IPS-20b (cell line): Measurements from ENCODE around the gene RALGDS.
"Not testable (repeated sequence)": the region's sequence is repeated elsewhere in the genome, so short reads cannot be mapped to it uniquely, and the experiment has no call there.

ENCODE experiments used
- H3K27ac ChIP-seq: one replicate; pipeline ENCODE4 v1.5.1; 2013; ENCODE audit warnings: low read length
- H3K27me3 ChIP-seq: 2 replicates; pipeline ENCODE4 v1.6.1; 2013; ENCODE audit warnings: mild to moderate bottlenecking, low read length, inconsistent platforms; ENCODE audit not compliant: insufficient read depth
- H3K36me3 ChIP-seq: 2 replicates; pipeline ENCODE4 v1.6.1; 2013; ENCODE audit warnings: low read depth, mild to moderate bottlenecking, inconsistent platforms, low read length, moderate library complexity; ENCODE audit not compliant: insufficient read depth
- H3K4me1 ChIP-seq: 2 replicates; pipeline ENCODE4 v1.6.1; 2013; ENCODE audit warnings: mild to moderate bottlenecking, control low read depth, inconsistent platforms, low read length, moderate library complexity; ENCODE audit not compliant: insufficient read depth
- H3K4me3 ChIP-seq: 2 replicates; pipeline ENCODE4 v1.5.1; 2013; ENCODE audit warnings: mild to moderate bottlenecking, low read length, inconsistent platforms
- H3K9ac ChIP-seq: 2 replicates; pipeline ENCODE4 v1.6.1; 2013; ENCODE audit warnings: low read depth, mild to moderate bottlenecking, inconsistent platforms, low read length, moderate library complexity
- H3K9me3 ChIP-seq: 2 replicates; pipeline ENCODE4 v1.6.1; 2013; ENCODE audit warnings: mild to moderate bottlenecking, low read depth, low read length, inconsistent platforms; ENCODE audit not compliant: insufficient read depth

Gene RALGDS

DNA sequence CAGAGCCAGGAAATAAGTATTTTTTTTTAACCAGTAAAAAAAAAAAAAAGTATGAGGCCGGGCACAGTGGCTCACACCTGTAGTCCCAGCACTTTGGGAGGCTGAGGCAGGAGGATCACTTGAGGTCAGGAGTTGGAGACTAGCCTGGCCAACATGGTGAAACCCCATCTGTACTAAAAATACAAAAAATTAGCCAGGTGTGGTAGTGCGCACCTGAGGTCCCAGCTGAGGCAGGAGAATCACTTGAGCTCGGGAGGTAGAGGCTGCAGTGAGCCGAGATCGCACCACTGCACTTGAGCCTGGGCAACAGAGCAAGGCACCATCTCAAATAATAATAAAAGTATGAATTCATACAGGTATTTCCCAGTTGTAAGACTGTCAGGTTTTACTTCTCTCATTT is 48.8 kb downstream of the RALGDS start:
- H3K27me3 ChIP-seq, H3K36me3 ChIP-seq, H3K9me3 ChIP-seq, H3K4me1 ChIP-seq, H3K9ac ChIP-seq, H3K27ac ChIP-seq, H3K4me3 ChIP-seq: not testable (repeated sequence)

DNA sequence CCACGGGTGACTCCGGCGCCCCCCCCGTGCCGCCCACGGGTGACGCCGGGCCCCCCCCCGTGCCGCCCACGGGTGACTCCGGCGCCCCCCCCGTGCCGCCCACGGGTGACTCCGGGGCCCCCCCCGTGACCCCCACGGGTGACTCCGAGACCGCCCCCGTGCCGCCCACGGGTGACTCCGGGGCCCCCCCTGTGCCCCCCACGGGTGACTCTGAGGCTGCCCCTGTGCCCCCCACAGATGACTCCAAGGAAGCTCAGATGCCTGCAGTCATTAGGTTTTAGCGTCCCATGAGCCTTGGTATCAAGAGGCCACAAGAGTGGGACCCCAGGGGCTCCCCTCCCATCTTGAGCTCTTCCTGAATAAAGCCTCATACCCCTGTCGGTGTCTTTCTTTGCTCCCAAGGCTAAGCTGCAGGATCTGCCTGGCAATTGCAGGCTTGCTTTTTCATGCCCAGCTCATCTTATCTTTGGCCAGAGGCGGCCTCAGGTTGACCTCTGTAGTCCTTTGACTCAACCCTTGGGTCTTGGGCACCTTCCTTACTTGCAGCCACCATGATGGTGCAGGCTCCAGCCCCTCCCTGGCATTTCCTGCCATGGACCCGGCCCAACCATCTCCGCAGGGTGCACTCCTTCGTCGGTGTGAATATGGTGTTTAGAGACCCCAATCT is 49.4 kb downstream of the RALGDS start:
- Histone ChIP-seq H3K9ac (no peak overlapping the region), H3K27me3 (no peaks in the 10 kb centered on the region), H3K4me3 (no peak overlapping the region), H3K36me3 (no peaks in the 10 kb centered on the region), H3K9me3 (no peaks in the 10 kb centered on the region), H3K4me1 (no peaks in the 10 kb centered on the region), H3K27ac (no peak overlapping the region)

DNA sequence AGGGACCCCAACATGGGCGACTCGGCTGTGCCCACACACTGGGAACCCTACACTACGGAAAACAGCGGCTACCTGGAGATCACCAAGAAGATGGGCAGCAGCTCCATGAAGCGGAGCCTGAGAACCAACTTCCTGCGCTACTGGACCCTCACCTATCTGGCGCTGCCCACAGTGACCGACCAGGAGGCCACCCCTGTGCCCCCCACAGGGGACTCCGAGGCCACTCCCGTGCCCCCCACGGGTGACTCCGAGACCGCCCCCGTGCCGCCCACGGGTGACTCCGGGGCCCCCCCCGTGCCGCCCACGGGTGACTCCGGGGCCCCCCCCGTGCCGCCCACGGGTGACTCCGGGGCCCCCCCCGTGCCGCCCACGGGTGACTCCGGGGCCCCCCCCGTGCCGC is 50.1 kb downstream of the RALGDS start:
- H3K4me1 ChIP-seq, H3K4me3 ChIP-seq, H3K9me3 ChIP-seq, H3K9ac ChIP-seq, H3K27ac ChIP-seq, H3K27me3 ChIP-seq, H3K36me3 ChIP-seq: not testable (repeated sequence)

DNA sequence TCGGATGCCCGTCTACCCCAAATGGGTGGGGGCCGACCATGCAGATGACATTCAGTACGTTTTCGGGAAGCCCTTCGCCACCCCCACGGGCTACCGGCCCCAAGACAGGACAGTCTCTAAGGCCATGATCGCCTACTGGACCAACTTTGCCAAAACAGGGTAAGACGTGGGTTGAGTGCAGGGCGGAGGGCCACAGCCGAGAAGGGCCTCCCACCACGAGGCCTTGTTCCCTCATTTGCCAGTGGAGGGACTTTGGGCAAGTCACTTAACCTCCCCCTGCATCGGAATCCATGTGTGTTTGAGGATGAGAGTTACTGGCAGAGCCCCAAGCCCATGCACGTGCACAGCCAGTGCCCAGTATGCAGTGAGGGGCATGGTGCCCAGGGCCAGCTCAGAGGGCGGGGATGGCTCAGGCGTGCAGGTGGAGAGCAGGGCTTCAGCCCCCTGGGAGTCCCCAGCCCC is 50.5 kb downstream of the RALGDS start:
- H3K36me3 ChIP-seq, H3K4me1 ChIP-seq, H3K27me3 ChIP-seq, H3K9ac ChIP-seq, H3K9me3 ChIP-seq, H3K27ac ChIP-seq, H3K4me3 ChIP-seq: not testable (repeated sequence)

DNA sequence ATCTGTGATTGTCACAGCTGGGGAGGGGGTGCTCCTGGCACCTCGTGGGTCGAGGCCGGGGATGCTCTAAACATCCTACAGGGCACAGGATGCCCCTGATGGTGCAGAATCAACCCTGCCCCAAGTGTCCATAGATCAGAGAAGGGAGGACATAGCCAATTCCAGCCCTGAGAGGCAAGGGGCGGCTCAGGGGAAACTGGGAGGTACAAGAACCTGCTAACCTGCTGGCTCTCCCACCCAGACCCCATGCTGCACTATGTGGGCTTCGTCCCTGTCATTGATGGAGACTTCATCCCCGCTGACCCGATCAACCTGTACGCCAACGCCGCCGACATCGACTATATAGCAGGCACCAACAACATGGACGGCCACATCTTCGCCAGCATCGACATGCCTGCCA is 52.6 kb downstream of the RALGDS start:
- H3K9ac ChIP-seq: not testable (repeated sequence)

DNA sequence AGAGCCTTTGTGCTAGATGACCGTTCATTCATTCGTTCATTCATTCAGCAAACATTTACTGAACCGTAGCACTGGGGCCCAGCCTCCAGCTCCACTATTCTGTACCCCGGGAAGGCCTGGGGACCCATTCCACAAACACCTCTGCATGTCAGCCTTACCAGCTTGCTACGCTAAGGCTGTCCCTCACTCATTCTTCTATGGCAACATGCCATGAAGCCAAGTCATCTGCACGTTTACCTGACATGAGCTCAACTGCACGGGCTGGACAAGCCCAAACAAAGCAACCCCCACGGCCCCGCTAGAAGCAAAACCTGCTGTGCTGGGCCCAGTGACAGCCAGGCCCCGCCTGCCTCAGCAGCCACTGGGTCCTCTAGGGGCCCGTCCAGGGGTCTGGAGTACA is 53.2 kb downstream of the RALGDS start:
- no peaks in the 10 kb centered on the region; the same call in 1 of the 2 replicates for H3K4me1 ChIP-seq
- no peak overlapping the region for H3K4me3 ChIP-seq
- no peak overlapping the region for H3K27ac ChIP-seq
- no peaks in the 10 kb centered on the region for H3K36me3 ChIP-seq
- no peaks in the 10 kb centered on the region for H3K27me3 ChIP-seq
- no peaks in the 10 kb centered on the region for H3K9me3 ChIP-seq
- H3K9ac ChIP-seq: no peak overlapping the region

More for the DNA sequence above, 52.6 kb downstream of the RALGDS start:
- H3K9me3 ChIP-seq, H3K36me3 ChIP-seq, H3K27me3 ChIP-seq, H3K4me3 ChIP-seq, H3K27ac ChIP-seq, H3K4me1 ChIP-seq: not testable (repeated sequence)

DNA sequence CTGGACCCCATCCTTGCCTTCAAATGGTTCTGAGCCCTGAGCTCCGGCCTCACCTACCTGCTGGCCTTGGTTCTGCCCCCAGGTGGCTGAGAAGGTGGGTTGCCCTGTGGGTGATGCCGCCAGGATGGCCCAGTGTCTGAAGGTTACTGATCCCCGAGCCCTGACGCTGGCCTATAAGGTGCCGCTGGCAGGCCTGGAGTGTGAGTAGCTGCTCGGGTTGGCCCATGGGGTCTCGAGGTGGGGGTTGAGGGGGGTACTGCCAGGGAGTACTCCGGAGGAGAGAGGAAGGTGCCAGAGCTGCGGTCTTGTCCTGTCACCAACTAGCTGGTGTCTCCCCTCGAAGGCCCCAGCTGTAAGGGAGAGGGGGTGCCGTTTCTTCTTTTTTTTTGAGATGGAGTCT is 54.0 kb downstream of the RALGDS start:
- no peaks in the 10 kb centered on the region; the same call in 1 of the 2 replicates for H3K4me1 ChIP-seq
- no peak overlapping the region for H3K9ac ChIP-seq
- no peaks in the 10 kb centered on the region for H3K9me3 ChIP-seq
- H3K36me3 ChIP-seq: no peaks in the 10 kb centered on the region
- H3K27ac ChIP-seq: no peak overlapping the region
- H3K27me3 ChIP-seq: no peaks in the 10 kb centered on the region
- no peak overlapping the region for H3K4me3 ChIP-seq

DNA sequence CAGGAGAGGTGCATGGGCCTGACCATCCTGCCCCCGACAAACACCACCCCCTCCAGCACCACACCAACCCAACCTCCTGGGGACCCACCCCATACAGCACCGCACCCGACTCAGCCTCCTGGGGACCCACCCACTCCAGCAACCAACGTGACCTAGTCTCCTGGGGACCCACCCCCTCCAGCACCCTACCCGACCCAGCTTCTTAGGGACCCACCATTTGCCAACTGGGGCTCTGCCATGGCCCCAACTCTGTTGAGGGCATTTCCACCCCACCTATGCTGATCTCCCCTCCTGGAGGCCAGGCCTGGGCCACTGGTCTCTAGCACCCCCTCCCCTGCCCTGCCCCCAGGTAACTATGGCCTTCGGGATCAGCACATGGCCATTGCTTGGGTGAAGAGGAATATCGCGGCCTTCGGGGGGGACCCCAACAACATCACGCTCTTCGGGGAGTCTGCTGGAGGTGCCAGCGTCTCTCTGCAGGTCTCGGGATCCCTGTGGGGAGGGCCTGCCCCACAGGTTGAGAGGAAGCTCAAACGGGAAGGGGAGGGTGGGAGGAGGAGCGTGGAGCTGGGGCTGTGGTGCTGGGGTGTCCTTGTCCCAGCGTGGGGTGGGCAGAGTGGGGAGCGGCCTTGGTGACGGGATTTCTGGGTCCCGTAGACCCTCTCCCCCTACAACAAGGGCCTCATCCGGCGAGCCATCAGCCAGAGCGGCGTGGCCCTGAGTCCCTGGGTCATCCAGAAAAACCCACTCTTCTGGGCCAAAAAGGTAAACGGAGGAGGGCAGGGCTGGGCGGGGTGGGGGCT is 54.7 kb downstream of the RALGDS start:
- H3K4me3 ChIP-seq: no peak overlapping the region
- H3K4me1 ChIP-seq: no peaks in the 10 kb centered on the region; the same call in none of the 2 replicates
- H3K27ac ChIP-seq: no peak overlapping the region
- no peaks in the 10 kb centered on the region for H3K27me3 ChIP-seq
- H3K36me3 ChIP-seq: no peaks in the 10 kb centered on the region
- no peak overlapping the region for H3K9ac ChIP-seq
- H3K9me3 ChIP-seq: no peaks in the 10 kb centered on the region

DNA sequence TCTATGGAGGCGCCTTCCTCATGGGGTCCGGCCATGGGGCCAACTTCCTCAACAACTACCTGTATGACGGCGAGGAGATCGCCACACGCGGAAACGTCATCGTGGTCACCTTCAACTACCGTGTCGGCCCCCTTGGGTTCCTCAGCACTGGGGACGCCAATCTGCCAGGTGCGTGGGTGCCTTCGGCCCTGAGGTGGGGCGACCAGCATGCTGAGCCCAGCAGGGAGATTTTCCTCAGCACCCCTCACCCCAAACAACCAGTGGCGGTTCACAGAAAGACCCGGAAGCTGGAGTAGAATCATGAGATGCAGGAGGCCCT is 56.0 kb downstream of the RALGDS start:
- H3K36me3 ChIP-seq: no peaks in the 10 kb centered on the region
- no peaks in the 10 kb centered on the region for H3K27me3 ChIP-seq
- H3K9me3 ChIP-seq: no peaks in the 10 kb centered on the region
- H3K27ac ChIP-seq: no peak overlapping the region
- peaks cover 4% of the 10 kb centered on the region for H3K4me1 ChIP-seq
- H3K4me3 ChIP-seq: no peak overlapping the region
- no peak overlapping the region for H3K9ac ChIP-seq

DNA sequence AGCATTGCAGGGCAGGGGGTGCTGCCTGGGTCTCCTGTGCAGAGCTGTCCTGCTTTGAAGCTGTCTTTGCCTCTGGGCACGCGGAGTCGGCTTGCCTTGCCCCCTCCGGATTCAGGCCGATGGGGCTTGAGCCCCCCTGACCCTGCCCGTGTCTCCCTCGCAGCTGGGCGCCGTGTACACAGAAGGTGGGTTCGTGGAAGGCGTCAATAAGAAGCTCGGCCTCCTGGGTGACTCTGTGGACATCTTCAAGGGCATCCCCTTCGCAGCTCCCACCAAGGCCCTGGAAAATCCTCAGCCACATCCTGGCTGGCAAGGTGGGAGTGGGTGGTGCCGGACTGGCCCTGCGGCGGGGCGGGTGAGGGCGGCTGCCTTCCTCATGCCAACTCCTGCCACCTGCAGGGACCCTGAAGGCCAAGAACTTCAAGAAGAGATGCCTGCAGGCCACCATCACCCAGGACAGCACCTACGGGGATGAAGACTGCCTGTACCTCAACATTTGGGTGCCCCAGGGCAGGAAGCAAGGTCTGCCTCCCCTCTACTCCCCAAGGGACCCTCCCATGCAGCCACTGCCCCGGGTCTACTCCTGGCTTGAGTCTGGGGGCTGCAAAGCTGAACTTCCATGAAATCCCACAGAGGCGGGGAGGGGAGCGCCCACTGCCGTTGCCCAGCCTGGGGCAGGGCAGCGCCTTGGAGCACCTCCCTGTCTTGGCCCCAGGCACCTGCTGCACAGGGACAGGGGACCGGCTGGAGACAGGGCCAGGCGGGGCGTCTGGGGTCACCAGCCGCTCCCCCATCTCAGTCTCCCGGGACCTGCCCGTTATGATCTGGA is 56.6 kb downstream of the RALGDS start:
- no peak overlapping the region for H3K9ac ChIP-seq
- no peaks in the 10 kb centered on the region for H3K9me3 ChIP-seq
- H3K27ac ChIP-seq: no peak overlapping the region
- H3K27me3 ChIP-seq: no peaks in the 10 kb centered on the region
- no peaks in the 10 kb centered on the region for H3K36me3 ChIP-seq
- peaks cover 9% of the 10 kb centered on the region for H3K4me1 ChIP-seq
- H3K4me3 ChIP-seq: no peak overlapping the region

DNA sequence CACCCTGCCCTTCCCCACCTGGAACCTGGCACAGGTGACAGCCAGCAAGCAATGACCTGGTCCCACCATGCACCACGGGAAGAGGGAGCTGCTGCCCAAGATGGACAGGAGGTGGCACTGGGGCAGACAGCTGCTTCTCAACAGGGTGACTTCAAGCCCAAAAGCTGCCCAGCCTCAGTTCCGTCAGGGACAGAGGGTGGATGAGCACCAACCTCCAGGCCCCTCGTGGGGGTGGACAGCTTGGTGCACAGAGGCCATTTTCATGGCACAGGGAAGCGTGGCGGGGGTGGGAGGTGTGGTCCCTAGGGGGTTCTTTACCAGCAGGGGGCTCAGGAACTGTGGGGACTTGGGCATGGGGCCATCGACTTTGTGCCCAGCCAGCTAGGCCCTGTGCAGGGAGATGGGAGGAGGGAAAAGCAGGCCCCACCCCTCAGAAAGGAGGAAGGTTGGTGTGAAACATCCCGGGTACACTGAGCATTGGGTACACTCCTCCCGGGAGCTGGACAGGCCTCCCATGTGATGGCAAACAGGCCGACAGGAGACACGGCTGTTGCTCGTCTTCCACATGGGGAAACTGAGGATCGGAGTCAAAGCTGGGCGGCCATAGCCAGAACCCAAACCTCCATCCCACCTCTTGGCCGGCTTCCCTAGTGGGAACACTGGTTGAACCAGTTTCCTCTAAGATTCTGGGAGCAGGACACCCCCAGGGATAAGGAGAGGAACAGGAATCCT is 57.4 kb downstream of the RALGDS start:
- H3K9me3 ChIP-seq: no peaks in the 10 kb centered on the region
- peaks cover 11% of the 10 kb centered on the region for H3K4me1 ChIP-seq
- no peak overlapping the region for H3K9ac ChIP-seq
- H3K27ac ChIP-seq: no peak overlapping the region
- no peak overlapping the region for H3K4me3 ChIP-seq
- H3K36me3 ChIP-seq: no peaks in the 10 kb centered on the region
- no peaks in the 10 kb centered on the region for H3K27me3 ChIP-seq
